Measurements from ENCODE around the gene EXO5. TPM values are rescaled to one million over a fixed set of nuclear protein-coding genes. Genes with fewer than 3 reads are reported as not detected.

The EXO5 gene
- total and polyA plus RNA-seq, 2 of the 4 experiments (the other 2 are of a cell fraction) = 7.8 to 11.1 TPM

DNA sequence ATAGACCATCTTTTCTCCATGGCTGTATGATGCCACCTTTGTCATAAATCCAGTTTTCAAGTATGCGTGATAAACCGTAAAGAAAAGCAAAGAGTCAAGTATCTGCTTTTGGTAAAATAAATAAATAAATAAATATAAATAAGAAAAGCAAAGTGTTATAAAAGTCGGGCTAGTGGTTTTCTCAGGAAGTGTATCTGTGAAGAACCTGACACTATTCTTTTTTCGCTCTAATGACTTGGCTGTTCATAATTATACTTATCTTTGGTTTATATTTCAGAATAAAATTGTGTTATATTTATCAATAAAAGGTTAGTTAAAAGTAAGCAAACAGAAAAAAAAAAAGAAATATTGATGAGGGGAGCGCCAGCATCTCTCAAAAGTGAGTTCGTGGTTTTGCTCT, 594 bp upstream of the EXO5 start:
- peak overlapping the region; percentile 80; the same call in 1 of the 2 replicates for H3K56ac ChIP-seq (ENCODE audit: extremely low read depth, insufficient read depth, low read length)
- H2AFZ ChIP-seq (replicated peaks; ENCODE audit: low read length, poor library complexity) = peak overlapping the region; percentile 98
- peak overlapping the region; percentile 95 for H3K4me2 ChIP-seq (ENCODE audit: low read depth, low read length)
- TF ChIP-seq MXI1 (IDR thresholded peaks at IDR 0.05; ENCODE audit: borderline replicate concordance, low read depth, low read length) = no peak
- TF ChIP-seq, protein P1, sequence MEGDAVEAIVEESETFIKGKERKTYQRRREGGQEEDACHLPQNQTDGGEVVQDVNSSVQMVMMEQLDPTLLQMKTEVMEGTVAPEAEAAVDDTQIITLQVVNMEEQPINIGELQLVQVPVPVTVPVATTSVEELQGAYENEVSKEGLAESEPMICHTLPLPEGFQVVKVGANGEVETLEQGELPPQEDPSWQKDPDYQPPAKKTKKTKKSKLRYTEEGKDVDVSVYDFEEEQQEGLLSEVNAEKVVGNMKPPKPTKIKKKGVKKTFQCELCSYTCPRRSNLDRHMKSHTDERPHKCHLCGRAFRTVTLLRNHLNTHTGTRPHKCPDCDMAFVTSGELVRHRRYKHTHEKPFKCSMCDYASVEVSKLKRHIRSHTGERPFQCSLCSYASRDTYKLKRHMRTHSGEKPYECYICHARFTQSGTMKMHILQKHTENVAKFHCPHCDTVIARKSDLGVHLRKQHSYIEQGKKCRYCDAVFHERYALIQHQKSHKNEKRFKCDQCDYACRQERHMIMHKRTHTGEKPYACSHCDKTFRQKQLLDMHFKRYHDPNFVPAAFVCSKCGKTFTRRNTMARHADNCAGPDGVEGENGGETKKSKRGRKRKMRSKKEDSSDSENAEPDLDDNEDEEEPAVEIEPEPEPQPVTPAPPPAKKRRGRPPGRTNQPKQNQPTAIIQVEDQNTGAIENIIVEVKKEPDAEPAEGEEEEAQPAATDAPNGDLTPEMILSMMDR (conservative IDR thresholded peaks at IDR 0.05; ENCODE audit: low read depth, low read length) = no peak
- no peak for TF ChIP-seq BHLHE40 (IDR thresholded peaks at IDR 0.05; ENCODE audit: low read depth, low read length)
- TF ChIP-seq MAFK (IDR thresholded peaks at IDR 0.05; ENCODE audit: low read depth, low read length) = no peak
- H2AK5ac ChIP-seq (ENCODE audit: low read depth, low read length) = no peak overlapping the region
- H2BK120ac ChIP-seq (ENCODE audit: low read depth, low read length) = no peak overlapping the region
- peak overlapping the region; percentile 98 for H3K4ac ChIP-seq (ENCODE audit: low read depth, low read length)
- no peaks in the 10 kb centered on the region for H4K20me1 ChIP-seq (ENCODE audit: insufficient read depth, low read length)
- intact Hi-C loops (cut with micrococcal nuclease) = no loop called here
- 0% methylated on average over 1 of the region's 6 CpGs; no CpG with 5 or more reads in 1 of the 2 experiments for WGBS, 2 experiments (ENCODE audit: extremely low coverage in 2 of 2, insufficient read length in 1 of 2)
- no peaks in the 10 kb centered on the region for H3K9me1 ChIP-seq (ENCODE audit: insufficient read depth, low read length)
- peak overlapping the region; percentile 99 for H3K14ac ChIP-seq (replicated peaks; ENCODE audit: low read depth, low read length)
- no peak overlapping the region for H2BK20ac ChIP-seq (ENCODE audit: low read depth, low read length)
- H3K79me1 ChIP-seq (ENCODE audit: low read depth in 1 of 2, low read length in 2 of 2) = peaks cover 15 to 22% of the 10 kb centered on the region in 2 experiments
- H3K23ac ChIP-seq (ENCODE audit: low read depth, low read length) = peak overlapping the region; percentile 100
- H3K27me3 ChIP-seq (ENCODE audit: control insufficient read depth, insufficient read depth, low read length) = no peaks in the 10 kb centered on the region
- H2AK9ac ChIP-seq (replicated peaks; ENCODE audit: low read depth, low read length, poor library complexity) = peak overlapping the region; percentile 87
- H3K18ac ChIP-seq (ENCODE audit: low read depth, low read length) = peak overlapping the region; percentile 95; the same call in 1 of the 2 replicates
- H4K5ac ChIP-seq (ENCODE audit: low read depth, low read length) = peak overlapping the region; percentile 99
- CTCF ChIA-PET = no interaction called here
- dilution Hi-C loops (cut with HindIII; ENCODE audit: low sequenced_read_pairs, unreplicated experiment) = no loop called here
- peak overlapping the region; percentile 89 for H3K9ac ChIP-seq (ENCODE audit: low read depth, low read length)
- ATAC-seq (ENCODE audit: low read depth) (no peak), DNase-seq (no peak)
- in situ Hi-C loops (cut with MboI; ENCODE audit: low sequenced_read_pairs) = no loop called here
- no peak overlapping the region for H2BK15ac ChIP-seq (ENCODE audit: low read depth, low read length)
- peak overlapping the region; percentile 92 to 99 for H4K8ac ChIP-seq (ENCODE audit: low read depth in 2 of 2, low read length in 2 of 2)
- peak overlapping the region; percentile 94 for H3K4me3 ChIP-seq (ENCODE audit: insufficient read depth, low read depth, low read length)
- BruUV-seq (replicated peaks) = no TSS peak
- H3K4me1 ChIP-seq (ENCODE audit: control insufficient read depth, insufficient read depth, low read length) = 0 out of 2 replicates have a peak, but pooled peaks cover 3% of the 10 kb centered on the region
- H3K9me3 ChIP-seq (ENCODE audit: control insufficient read depth, insufficient read depth, low read length) = peaks cover 21% of the 10 kb centered on the region
- peak overlapping the region; percentile 75; the same call in 1 of the 2 replicates for H3K27ac ChIP-seq (ENCODE audit: insufficient read depth, low read length)
- peak overlapping the region; percentile 61 for H2BK5ac ChIP-seq (ENCODE audit: low read depth, low read length, poor library complexity, severe bottlenecking)
- H3K36me3 ChIP-seq (ENCODE audit: control insufficient read depth, insufficient read depth, low read length) = no peaks in the 10 kb centered on the region; the same call in 1 of the 2 replicates
- no peak overlapping the region for H4K91ac ChIP-seq (ENCODE audit: insufficient read depth, low read depth, low read length)
- POLR2A ChIA-PET (ENCODE audit: unreplicated experiment) = no interaction called here

Data from IMR-90 (cell line).